Stimulated activated CD4-positive, alpha-beta T cell treated with anti-CD3 and anti-CD28 coated beads, Interleukin-12 subunit alpha, Interleukin-12 subunit beta, amount 100 ng/mL, for 4 hours (primary cell): ENCODE measurements around the gene FAM117A.

ENCODE experiments used
- DNase-seq: peaks from one replicate; pipeline ENCODE4 v3.0.0-alpha.2; 2020

The FAM117A gene

GRCh38 chr17:49763735-49764558 is at the start of gene FAM117A:
FAM117A (minus strand) TSS chr17:49764131; CDS start chr17:49764087, 44 bp downstream.
- DNase-seq: peak; percentile 87

- no peak for DNase-seq
These were observed 45.1 kb upstream of the FAM117A start for GRCh38 chr17:49809056-49809455.

- DNase-seq: no peak
These were observed 34.8 kb upstream of the FAM117A start for GRCh38 chr17:49798738-49799137.

- DNase-seq: no peak
These were observed 34.3 kb upstream of the FAM117A start for GRCh38 chr17:49798182-49798581.

- DNase-seq: no peak
These were observed 31.4 kb upstream of the FAM117A start for GRCh38 chr17:49795372-49795771.

- DNase-seq: no peak
These were observed 29.4 kb upstream of the FAM117A start for GRCh38 chr17:49793309-49793708.

- DNase-seq: no peak
These were observed 25.3 kb upstream of the FAM117A start for GRCh38 chr17:49789243-49789578.

- peak; percentile 95 for DNase-seq
These were observed 24.7 kb upstream of the FAM117A start, which contains the start of gene KAT7 for GRCh38 chr17:49788478-49789242. KAT7 (plus strand) TSS chr17:49788681; CDS start chr17:49788835, 154 bp downstream.

GRCh38 chr17:49787884-49788477 is 24.1 kb upstream of the FAM117A start:
- DNase-seq: no peak

- no peak for DNase-seq
These were observed 20.7 kb upstream of the FAM117A start for GRCh38 chr17:49784636-49785035.

GRCh38 chr17:49783791-49784190 is 19.9 kb upstream of the FAM117A start:
- DNase-seq: no peak

GRCh38 chr17:49783071-49783715 is 19.3 kb upstream of the FAM117A start:
- DNase-seq: no peak

- DNase-seq: no peak
These were observed 15.9 kb upstream of the FAM117A start for GRCh38 chr17:49779739-49780231.

- DNase-seq: no peak
These were observed 15.3 kb upstream of the FAM117A start for GRCh38 chr17:49779156-49779738.

- no peak for DNase-seq
These were observed 13.6 kb upstream of the FAM117A start for GRCh38 chr17:49777563-49777962.

- no peak for DNase-seq
These were observed 12.8 kb upstream of the FAM117A start for GRCh38 chr17:49776551-49777300.

GRCh38 chr17:49775546-49776260 is 11.8 kb upstream of the FAM117A start:
- DNase-seq: no peak

- no peak for DNase-seq
These were observed 3.1 kb upstream of the FAM117A start for GRCh38 chr17:49766918-49767530.

GRCh38 chr17:49764559-49765180 is 739 bp upstream of the FAM117A start:
- no peak for DNase-seq
